ENCODE measurements around the gene MISFA. TPM values are rescaled to one million over a fixed set of nuclear protein-coding genes. Genes with fewer than 3 reads are reported as not detected.
"Not testable (repeated sequence)": the region's sequence is repeated elsewhere in the genome, so short reads cannot be mapped to it uniquely, and the experiment has no call there.

Gene MISFA
- total RNA-seq, result 4.6 and 5.3 TPM in 2 replicates

DNA sequence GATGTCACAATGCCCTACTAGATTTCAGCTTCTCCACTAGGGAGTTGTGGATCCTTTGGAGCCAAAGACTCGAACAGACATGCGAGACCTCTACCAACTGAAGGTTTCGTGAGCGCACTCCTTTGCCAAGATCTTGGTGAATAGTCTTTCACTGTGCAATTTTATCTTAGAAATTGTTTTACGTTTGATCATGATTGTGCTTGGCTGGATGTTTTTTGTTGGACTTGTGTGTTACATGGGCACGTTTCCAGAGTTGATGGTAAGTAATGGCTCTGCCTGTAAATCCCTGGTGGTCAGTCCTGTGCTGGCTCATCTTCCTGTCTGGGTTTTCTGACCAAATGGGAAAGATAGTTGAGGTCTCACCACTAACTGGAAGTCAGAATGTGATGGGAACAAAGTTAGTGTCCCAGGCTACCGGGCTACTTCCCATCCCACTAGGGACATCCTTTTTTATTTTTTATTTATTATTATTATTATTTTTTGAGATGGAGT lies at the start of gene MISFA:
Gene MISFA, plus strand, starts transcription at position 51 of the 492 bp plus-strand sequence. Its CDS starts 140 bp downstream, at position 191.
- intact Hi-C loops (cut with micrococcal nuclease), result no loop called here

GRCh38 chr11:18563090-18563730 lies 36.4 kb upstream of the MISFA start:
- intact Hi-C loops (cut with micrococcal nuclease), result no loop called here

- intact Hi-C loops (cut with micrococcal nuclease), result no loop called here
These were observed 35.4 kb upstream of the MISFA start for GRCh38 chr11:18564149-18564548.

DNA sequence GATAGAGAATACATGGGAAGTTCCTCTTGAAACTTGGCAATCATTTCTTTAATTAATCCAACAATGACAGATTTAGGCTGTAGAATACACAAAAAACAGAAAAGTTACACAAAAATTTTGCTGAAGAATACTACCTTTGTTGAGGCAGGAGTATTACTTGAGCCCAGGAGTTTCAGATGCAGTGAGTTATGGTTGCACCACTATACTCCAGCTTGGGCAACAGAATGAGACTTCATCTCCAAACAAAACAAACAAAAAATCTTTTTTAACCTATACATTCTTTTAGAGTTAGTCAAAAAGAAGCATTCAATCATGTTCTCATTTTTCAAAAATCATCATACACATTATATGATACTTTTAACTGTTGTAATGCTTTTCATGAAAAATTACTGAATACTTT lies 33.2 kb upstream of the MISFA start:
- intact Hi-C loops (cut with micrococcal nuclease), result no loop called here

DNA sequence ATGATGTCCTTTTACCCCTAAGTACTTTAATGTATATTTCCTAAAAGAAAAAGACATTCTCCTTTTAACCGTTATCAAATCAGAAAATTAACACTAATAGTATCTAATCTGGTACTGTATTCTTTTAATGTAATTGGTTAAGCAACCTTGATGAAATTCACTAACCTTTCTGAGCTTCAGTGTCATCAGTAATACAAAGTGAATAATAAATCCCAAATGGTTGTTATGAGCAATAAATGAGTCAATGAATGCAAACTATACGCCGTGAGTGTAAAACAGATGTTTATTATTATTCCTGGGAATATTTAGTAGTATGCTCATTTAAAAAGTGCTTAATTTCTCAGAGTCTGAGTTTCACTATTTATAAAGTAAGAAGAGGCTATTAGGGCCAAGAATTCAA lies 32.5 kb upstream of the MISFA start:
- intact Hi-C loops (cut with micrococcal nuclease), result no loop called here

- intact Hi-C loops (cut with micrococcal nuclease), result loop anchor here (1.0 kb wide), 2 partner anchors 12 to 41 kb away; no protein-coding TSS in a partner anchor
These were observed 24.2 kb upstream of the MISFA start for GRCh38 chr11:18575361-18575760.

- intact Hi-C loops (cut with micrococcal nuclease), result loop anchor here (1.0 to 2.0 kb wide), 7 partner anchors 8 to 184 kb away; partner anchors contain the start of genes LDHA, SPTY2D1 and TSG101
These were observed 20.5 kb upstream of the MISFA start for GRCh38 chr11:18578975-18579598.

- intact Hi-C loops (cut with micrococcal nuclease), result no loop called here
These were observed 19.3 kb upstream of the MISFA start for GRCh38 chr11:18580113-18580766.

- intact Hi-C loops (cut with micrococcal nuclease), result no loop called here
These were observed 17.8 kb upstream of the MISFA start for GRCh38 chr11:18581825-18582224.

- intact Hi-C loops (cut with micrococcal nuclease), result loop anchor here (1.0 to 5.0 kb wide), 8 partner anchors 48 to 576 kb away; partner anchors contain the start of genes GTF2H1, HPS5, SAAL1 and SERGEF
These were observed 11.0 kb upstream of the MISFA start, which contains the start of gene UEVLD for GRCh38 chr11:18588297-18589252. UEVLD (minus strand) TSS chr11:18588734; CDS start chr11:18588654, 80 bp downstream.

DNA sequence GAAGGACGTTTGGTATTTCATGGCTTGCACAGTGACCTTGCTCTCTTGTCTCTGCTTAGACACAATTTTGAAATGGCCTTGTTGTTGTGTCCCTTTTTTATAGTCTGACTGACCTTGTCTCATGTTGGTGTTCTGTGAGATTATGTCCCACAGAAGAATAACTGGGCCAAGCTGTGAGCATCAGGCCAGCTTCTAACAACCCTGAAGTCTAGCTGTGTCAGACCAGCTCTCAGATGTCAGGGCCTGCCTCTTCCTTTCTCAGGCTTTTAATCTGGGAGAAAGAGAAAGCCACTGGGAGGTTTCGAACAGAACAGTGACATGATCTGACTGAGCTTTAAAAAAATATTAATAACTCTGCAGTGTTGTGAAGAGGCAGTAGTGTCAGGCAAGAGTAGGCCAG lies 9.0 kb upstream of the MISFA start:
- intact Hi-C loops (cut with micrococcal nuclease), result no loop called here

- intact Hi-C loops (cut with micrococcal nuclease), result not testable (repeated sequence)
These were observed 5.5 kb upstream of the MISFA start for GRCh38 chr11:18594088-18594487.

GRCh38 chr11:18594999-18595749 lies 4.4 kb upstream of the MISFA start:
- intact Hi-C loops (cut with micrococcal nuclease), result no loop called here

GRCh38 chr11:18600915-18601569 lies 1.5 kb downstream of the MISFA start:
- intact Hi-C loops (cut with micrococcal nuclease), result no loop called here

DNA sequence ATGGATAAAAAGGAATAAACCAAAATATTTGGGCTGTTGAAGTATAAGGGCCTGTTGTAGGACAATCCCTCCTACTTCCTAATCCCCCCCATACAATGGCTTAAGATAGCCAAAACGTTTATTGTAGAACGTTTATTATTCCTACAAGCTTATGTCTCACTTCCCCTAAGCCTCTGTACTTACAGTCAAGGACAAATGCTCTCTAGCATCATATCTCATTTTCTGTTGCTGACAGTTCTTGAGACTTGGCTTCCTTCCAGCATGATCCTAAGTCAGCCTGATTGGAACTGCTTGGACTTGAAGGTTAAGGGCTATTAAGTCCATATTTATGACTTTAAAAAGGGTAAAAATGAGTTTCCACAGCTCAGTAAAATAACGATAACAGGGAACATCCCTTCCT lies 8.8 kb downstream of the MISFA start:
- intact Hi-C loops (cut with micrococcal nuclease), result no loop called here

DNA sequence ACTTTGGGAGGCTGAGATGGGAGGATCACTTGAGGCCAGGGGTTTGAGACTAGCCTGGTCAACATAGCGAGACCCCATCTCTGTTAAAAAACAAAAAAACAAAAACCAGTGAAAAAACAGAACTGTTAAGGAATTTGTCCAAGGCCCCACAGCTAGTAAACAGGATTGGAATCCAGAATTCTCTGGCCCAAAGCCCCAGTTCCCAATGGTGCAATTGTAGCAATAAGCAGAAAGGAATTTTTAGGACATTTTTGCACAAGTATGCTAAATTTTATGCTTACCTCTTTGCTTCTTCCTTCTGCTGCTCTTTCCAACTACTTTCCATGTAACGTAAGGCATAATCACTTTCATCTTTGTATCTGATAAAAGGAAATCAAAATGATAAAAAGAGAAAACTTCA lies 11.6 kb downstream of the MISFA start:
- intact Hi-C loops (cut with micrococcal nuclease), result no loop called here

DNA sequence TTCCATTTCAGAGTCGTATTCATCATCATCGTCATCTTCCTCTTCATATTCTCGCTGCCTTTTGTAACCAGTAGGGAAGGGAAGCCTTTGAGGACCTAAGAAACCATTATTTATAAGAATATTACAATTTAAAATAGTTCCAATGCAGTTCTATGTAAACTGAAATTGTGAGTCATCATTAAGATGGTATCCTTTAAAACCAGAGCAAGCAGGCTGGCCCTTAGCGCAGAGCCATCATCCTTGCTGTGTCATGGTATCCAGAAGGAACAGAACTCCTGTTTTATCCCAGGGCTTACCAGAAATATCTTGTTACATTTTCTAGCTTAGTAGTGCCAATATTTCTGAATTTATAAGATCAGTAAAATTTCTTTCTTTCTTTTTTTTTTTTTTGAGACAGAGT lies 12.8 kb downstream of the MISFA start:
- intact Hi-C loops (cut with micrococcal nuclease), result no loop called here

DNA sequence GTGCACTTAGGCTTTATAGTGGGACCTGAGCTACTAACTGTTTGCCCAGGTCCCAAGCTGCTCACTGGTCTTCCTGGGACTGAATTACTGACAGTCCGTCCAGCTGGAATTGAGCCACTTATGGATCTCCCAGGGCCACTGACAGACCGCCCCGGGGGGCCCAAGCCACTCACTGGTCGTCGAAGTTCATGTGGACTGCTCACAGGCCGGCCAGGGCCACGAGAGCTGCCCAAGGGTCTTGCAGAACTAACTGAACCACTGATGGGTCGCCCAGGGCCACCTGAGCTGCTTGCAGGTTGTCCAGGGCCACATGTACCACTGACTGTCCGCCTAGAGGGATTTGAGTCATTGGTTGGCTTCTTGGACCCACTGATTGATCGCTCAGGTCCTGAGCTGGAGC lies 15.1 kb downstream of the MISFA start:
- intact Hi-C loops (cut with micrococcal nuclease), result loop anchor here (5.0 kb wide), 3 partner anchors 83 to 1262 kb away; partner anchors contain the start of genes NCR3LG1 and TMEM86A

DNA sequence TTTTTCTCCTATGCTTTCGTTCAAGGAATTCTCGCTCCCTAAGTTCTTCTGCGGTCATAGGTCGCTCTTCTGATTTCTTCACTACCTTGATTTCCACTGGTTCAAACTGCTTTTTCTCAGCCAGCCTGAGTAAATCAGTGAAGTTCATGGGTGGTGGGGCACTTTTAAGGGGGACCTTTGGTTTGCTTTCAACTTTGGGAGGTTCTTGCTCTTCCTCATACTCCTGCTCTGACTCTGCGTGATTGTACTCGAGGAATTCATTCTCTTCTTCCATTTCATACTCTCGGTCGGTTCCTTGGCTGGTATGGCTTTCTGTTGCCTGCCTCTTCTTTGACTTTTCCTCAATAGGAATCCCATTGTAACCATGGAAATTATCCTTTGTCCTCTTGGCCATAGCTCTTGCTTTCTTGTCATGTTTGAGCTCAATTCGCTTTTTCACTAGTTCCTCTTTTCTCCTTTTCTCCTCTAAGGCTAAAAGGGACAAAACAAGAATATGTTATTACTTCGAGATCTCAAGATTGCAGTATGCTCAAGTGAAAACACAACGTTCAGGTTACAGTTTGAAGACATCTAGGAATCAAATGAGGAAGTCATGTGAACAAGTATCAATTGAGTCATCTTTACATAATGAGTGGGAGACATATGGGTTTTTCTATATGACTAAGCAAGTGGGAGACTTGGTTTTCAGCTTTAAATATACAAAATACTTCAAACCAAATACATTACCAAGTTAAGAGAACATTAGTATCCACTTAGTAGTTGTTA lies 16.2 kb downstream of the MISFA start:
- intact Hi-C loops (cut with micrococcal nuclease), result loop anchor here (1.0 to 5.0 kb wide), 9 partner anchors 29 to 1264 kb away; partner anchors contain the start of genes NCR3LG1, TMEM86A and TSG101
